Stimulated activated CD8-positive, alpha-beta memory T cell treated with anti-CD3 and anti-CD28 coated beads, Interleukin-12 subunit alpha, Interleukin-12 subunit beta, amount 100 ng/mL, for 24 hours (primary cell): Measurements from ENCODE around the gene CDK2AP2.

Experiments used
- DNase-seq: peaks from one replicate; pipeline ENCODE4 v3.0.0-alpha.2; 2020; ENCODE audit errors: extremely low read depth

CDK2AP2 gene

GRCh38 chr11:67503119-67504004, 4.6 kb downstream of the CDK2AP2 start:
- DNase-seq = no peak

GRCh38 chr11:67502328-67502979, 5.5 kb downstream of the CDK2AP2 start:
- DNase-seq = no peak

DNA sequence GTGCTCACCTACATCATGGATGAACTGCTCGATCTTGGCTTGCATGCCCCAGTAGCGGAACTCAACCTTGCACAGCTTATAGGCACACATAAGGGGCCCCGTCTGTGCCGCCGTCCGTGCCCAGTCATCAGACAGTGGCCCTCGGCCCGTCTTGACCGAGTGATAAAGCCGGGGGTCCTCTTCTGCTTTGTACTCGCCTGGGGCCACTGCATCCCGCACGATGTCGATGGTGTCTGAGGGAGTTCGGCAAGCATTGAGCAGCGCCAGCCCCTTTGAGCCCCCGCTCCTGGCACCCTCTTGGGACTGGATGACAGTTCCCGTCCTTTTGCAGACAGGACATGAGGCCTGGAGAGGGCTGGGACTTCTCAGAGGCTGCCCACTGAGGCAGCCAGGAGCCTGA, 6.1 kb downstream of the CDK2AP2 start:
- no peak for DNase-seq

DNA sequence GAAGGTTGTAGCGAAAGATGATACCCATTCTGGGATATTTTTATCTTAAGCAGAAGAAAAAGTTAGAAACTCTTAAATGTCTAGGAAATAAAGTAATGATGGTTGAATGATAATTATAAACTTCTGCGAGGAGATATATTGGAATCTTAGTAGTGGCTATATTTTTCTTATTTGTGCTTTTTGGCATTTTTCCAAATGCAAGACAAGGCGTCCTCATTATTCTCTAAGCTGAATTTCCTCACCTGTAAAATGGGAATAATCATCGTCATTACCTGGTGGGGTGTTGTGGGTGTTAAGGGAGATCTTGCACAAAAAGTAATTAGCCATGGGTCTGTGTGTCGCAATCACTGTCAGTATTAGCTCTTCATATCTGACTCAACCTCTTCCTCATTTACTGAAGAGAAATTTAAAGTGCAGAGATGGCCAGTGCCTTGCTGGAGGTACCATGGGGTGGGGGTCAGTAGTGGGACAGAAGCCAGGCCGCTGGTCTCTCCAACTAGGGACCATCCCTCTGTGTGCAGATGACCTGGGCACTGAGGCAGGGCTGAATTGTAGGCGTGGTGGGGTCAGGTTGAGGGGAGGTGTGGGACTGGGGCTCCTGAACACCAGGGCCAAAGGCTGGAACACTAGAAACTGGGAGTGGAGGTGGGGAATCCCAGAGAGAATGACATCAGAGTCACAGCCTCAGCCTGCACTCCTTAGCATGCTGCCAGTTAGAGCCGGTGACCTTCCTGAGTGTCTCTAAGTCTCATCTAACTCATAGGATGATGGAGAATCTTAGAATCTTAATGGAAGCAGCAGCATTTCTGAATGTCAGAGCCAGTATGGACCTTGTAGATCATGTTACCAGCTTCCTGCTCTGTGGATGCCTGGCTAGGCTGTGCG, 6.9 kb downstream of the CDK2AP2 start:
- DNase-seq = no peak

DNA sequence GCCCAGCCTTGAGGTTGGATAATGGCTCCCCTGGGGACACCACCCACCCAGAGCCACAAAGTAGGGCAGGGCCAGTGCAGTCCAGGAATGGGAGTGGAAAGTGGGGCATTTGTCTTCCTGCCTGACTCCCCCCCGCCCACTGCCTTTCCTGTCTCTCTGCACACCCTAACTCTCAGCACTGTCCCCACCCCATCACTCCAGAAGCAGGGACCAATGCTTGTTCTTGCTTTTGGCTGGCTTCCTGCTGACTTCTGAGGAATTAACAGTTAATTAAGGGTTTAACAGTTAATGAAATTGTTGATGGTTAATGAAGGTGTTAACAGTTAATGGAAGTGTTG, 7.5 kb downstream of the CDK2AP2 start:
- no peak for DNase-seq

- DNase-seq = no peak
Observed at GRCh38 chr11:67499808-67500483, 8.0 kb downstream of the CDK2AP2 start.

DNA sequence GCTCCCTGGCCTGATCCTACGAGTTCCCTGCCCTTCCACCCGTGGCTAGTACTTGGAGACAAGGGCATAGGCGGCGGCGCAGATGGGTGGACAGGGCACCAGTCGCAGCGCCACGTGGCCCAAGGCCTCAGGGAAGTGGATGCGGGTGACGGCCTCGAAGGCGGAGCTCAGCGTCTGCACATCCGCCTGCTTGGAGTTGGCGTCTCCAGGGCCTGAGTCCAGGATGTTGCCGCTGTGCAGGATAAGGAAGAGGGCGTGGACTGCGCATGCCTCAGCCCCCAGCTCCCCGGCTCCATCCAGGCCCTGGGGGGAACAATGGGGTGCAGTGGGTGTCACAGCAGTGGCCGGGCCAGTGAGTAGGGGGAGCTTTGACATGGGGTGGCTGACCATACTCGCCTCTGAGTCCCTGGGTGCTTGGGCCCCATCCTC, 9.4 kb downstream of the CDK2AP2 start:
- DNase-seq = no peak

DNA sequence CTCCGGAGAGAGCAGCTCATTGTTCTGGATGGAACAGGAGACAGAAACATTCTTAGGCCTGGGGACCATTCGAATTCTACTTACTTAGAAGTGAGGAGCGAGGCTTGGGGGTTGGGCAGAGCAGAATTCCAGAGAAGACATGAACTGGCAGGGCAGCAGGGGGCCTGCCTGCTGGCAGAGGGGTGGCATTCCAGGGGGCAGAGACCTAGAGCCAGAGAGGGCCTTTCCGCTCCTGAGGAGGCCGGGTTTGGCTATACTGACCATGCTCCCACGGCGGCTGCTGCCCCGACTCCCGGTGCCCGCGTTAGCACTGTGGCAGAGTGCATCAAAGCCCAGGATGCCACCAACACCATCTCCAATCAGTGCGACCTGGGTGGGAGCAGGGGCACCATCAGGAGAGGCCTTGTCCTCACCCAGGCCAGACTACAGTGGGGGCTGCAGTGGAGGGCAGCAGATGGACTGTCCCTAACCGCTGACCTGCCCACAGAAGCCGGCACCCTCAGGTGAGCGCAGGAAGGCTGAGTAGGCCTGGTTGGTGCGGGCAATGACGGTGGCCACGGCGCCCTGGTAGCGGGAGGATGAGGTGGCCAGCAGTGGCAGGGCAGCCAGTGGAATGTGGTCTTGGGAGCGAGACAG, 10.2 kb downstream of the CDK2AP2 start:
- no peak for DNase-seq

GRCh38 chr11:67496113-67496512, 11.8 kb downstream of the CDK2AP2 start:
- DNase-seq = no peak

DNA sequence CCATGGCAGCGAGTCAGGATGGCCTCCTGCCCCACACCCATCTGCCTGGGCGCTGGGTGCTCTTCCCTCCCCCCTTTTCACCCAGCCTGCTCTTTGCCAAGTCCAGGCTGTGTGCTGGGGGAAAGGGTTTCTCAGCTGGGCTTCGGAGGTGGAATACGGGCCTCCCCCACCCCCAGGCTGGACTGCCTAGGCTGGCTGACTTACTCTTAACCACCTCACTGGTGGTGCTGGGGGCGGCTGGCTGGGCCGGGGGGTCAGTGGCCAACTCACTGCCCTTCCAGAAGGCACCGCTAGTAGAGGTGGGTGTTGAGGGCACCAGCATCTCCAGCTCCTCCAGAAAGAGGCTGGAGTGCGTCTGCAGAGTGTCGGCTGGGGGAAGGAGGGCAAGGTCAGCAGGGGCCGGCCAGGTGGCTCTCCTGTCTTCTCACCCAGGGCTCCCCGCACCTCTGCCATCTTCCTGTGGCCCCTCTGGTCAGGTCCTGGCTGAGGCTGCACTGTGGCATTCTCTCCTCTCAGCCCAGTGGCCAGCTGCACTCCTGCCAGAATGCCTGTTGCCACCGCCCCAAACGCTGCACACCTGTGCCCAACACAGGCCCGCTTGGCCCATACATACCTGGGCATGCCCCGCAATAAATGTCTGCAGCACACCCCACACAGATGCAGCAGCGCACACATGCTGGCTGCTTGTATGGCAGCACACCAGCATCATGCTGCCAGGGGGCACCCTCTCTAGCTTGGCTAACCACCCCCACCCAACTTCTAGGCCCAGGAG, 12.5 kb downstream of the CDK2AP2 start:
- DNase-seq = no peak

- no peak for DNase-seq
Observed at GRCh38 chr11:67494371-67495233, 13.4 kb downstream of the CDK2AP2 start.

DNA sequence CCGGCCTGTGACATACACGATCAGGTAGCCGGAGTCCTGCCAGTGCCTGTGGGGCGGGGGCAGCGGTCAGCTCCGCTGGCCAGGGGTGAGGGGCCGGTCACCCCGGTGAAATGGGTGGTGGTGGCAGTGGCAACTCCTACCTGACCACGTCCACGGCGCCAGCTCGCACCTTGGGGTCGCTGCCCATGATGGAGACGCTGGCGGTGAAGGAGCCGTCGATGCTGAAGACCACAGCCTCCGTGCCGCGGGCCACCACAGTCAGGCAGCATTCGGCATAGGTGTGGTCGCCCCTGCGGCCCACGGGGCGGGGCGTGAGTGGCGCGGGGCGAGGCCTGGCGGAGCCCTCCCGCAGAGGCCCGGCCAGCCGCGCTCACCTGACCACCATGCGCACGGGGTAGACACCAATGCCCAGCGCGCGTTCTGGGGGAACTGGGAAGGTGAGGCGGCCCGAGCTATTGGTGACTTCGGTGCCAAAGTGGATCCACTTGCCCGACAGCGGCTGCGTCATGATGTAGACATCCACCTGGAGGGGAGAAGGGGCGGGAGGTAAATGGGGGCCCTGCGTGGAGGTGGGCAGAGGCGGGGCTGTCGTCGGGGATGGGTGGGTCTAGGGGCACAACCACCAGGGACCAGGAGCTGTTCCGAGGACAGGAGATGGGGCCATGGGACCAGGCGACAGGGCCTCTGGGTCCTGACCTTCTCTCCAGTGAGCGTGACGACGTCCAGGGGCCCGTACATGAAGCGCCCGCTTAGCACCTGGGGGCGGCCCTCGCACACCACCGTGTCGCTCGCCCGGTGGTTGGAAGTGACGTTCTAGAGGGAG, 14.2 kb downstream of the CDK2AP2 start:
- no peak for DNase-seq

GRCh38 chr11:67492801-67493547, 15.0 kb downstream of the CDK2AP2 start:
- no peak for DNase-seq

DNA sequence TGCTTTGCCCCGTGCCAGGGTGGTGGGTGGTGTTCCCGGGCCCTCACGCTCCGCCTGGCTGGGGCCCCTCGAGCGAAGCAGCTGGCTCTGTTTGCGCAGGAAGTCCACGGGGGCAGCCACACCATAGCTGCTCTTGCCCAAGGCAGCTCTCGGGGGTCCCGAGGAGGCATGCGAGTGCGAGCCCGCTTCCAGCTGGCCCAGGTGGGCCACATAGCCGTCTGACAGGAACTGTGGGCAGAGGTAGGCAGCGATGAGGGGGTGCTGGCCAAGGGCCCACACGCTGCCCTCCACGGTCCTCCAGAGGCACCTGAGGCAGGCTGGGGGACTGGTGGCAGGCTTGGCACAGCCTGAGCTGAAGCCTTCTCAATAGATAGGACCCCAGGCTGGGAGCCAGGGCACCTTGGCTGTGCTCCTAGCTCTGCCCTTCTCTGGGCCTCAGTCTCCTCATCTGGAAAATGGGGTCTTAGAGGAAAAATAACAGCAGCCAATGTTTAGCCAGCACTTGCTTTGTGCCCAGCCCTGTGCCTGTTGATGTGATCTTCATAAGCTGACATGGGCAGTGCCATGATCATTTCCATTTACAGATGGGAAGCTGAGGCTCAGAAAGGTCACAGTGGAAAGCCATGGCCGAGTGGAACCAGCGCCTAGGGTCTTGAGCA, 15.8 kb downstream of the CDK2AP2 start:
- DNase-seq = no peak

DNA sequence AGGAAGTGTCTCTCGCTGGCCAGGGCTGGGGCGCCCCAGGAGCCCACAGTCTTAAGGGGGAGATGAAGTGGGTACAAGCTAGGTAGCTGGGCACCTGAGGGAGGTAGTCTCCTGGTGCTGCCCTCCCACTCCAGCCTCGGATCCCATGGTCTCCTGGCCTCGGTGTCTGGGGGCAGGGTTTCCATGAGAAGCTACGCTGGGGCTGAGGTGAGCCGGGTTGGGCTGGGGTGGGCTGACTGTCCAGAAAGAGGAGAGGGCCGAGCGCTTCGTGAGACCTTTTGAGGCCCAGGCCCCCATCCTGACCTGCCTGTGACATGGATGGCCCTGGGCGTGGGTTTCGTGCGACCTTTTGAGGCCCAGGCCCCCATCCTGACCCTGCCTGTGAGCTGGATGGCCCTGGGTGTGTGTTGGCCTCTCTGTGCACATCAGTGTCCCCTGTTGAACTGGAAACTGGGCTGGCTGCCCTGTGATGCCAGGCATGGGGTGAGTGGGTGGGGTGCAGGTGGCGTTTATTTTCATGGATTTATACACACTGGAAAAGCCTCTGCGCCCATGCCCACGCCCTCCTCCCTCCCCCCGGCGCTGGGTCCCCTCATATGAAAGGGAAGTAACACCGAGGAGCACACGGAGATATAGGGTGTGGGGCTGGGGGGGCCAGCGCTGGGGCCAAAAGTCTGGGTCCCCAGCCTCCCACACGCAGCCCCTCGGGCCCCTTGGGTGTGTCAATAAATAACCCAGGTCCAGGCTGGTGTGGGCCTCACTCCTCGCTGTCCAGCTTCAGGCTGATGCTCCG, 16.5 kb downstream of the CDK2AP2 start:
- DNase-seq = no peak

- DNase-seq = no peak
Observed at GRCh38 chr11:67490727-67491065, 17.3 kb downstream of the CDK2AP2 start.
